Pancreas (tissue), 10 donors: ENCODE data around the gene ANKRD22. TPM values are rescaled to one million over a fixed set of nuclear protein-coding genes. Genes with fewer than 3 reads are reported as not detected.

Experiments
- ATAC-seq, 4 donors: fragments of 200-7000 bp; cut with Tn5 transposase; one replicate each; pipeline versions ENCODE4 v1.8.0 to v1.9.1; 2020; ENCODE audit warnings: mild to moderate bottlenecking in 4 of 4, moderate library complexity in 4 of 4
- DNase-seq, 6 donors: peaks; one replicate each; pipeline ENCODE4 v3.0.0-alpha.2; 2020
- FAIRE-seq: peaks from 2 replicates; lab custom pipeline; 2012; peaks lifted over from hg19 to GRCh38; lab: Jason Lieb, UNC
- H3K27ac ChIP-seq, 4 donors: fragments of 200-600 bp; sonication (generic); 1 replicate in 3 of 4; 2 replicates in 1 of 4; pipeline versions ENCODE4 v1.5.0 to v1.8.0; 2020
- H3K27me3 ChIP-seq, 4 donors: fragments of 200-600 bp; one replicate each; pipeline ENCODE4 v1.8.0; 2021
- H3K36me3 ChIP-seq, 3 donors: fragments of 200-600 bp; sonication (generic) in 1 of 3; one replicate each; pipeline versions ENCODE4 v1.5.0 to v1.8.0; 2020 to 2021
- H3K4me1 ChIP-seq, 3 donors: fragments of 200-600 bp; one replicate each; pipeline ENCODE4 v1.8.0; 2021
- H3K4me3 ChIP-seq, 4 donors: fragments of 200-600 bp; sonication (generic) in 2 of 4; one replicate each; pipeline versions ENCODE4 v1.5.0 to v1.8.0; 2020 to 2021
- H3K9me3 ChIP-seq, 4 donors: fragments of 200-600 bp; one replicate each; pipeline ENCODE4 v1.8.0; 2021
- CTCF ChIP-seq, 4 donors: fragments of 200-600 bp; sonication (generic) in 3 of 4; IDR thresholded peaks; one replicate each; pipeline versions ENCODE4 v1.5.0 to v1.8.0; 2021; ENCODE audit warnings: antibody characterized with exemption in 4 of 4
- WGBS, 2 donors: extraction: QIAGEN DNeasy Blood & Tissue Kit; methylation state at CpG; one replicate each; pipeline ENCODE4 v1.1.7; 2013; 5-methylcytosine and 5-hydroxymethylcytosine counted together
- intact Hi-C, 3 donors: fragments of 100-400 bp; cut with DNase I; formaldehyde crosslinking; loops; one replicate each; pipeline versions ENCODE4 v1.11.1 to v1.14.2; 2022
- polyA plus RNA-seq, 2 donors: library from polyadenylated mRNA; stranded (reverse); fragments of 200-250 nt; gene quantifications; one replicate each; pipeline ENCODE4 v1.2.3, GENCODE V29; 2013
- total RNA-seq, 6 donors: library from RNA; stranded (reverse); fragmentation: NEBNext Ultra II Directional in 4 of 6; extraction: Animal tissue kit (Norgen Biotek cat#: 25700) in 4 of 6; gene quantifications; one replicate each; pipeline versions ENCODE4 v1.2.1 to v1.2.4, GENCODE V29; 2021 to 2023
- donor health status: healthy with polysubstance abuse.
- donor health status: DM: no; HTN: no; CAD: no; lungs with moderate emphysema.
- donor health status: DM: no; HTN: no; CAD: no.
- donor health status: control.
- donor health status: control.
- donor health status: Bipolar disorder and iron deficiency.
- donor health status: DM: yes; HTN: yes; CAD: no.
- donor health status: DM: no; HTN: no; CAD: no.
- donor health status: DM: no; HTN: no; CAD: no.
- donor health status: DM: yes; HTN: yes; CAD: no.

ANKRD22 gene
- total and polyA plus RNA-seq, 8 donors, result 2.3 to 17.4 (median 4.0) TPM

DNA sequence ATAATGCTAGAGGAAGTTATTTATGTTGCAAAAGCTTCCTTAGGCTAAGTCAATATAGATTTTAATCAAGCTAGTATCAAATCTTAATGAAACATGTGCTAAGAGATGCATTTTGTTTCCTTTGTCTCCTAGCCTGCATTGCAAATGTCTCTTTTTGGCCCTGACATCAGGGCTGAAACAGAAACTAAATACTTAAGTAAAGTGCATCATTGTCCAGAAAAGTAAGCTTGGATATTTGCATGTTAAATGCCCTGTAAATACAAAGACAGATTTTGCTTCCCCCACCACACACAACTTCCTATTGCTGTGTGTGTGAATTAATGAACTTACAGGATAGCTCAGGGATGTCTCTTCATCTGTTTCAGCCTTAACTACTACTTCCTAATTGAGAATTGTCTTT, 18.4 kb upstream of the ANKRD22 start:
- Histone ChIP-seq H3K27me3 (no peaks in the 10 kb centered on the region), H3K9me3 (no peaks in the 10 kb centered on the region), H3K36me3 (no peaks in the 10 kb centered on the region), H3K4me1 (no peaks in the 10 kb centered on the region), H3K27ac (no peak overlapping the region), H3K4me3 (no peak overlapping the region)
- ATAC-seq (no peak), DNase-seq (no peak), FAIRE-seq (no peak)
- intact Hi-C loops, result no loop called here
- no peak for TF ChIP-seq CTCF (IDR thresholded peaks at IDR 0.05)

GRCh38 chr10:88866454-88866853, 14.8 kb upstream of the ANKRD22 start:
- no peak for TF ChIP-seq CTCF (IDR thresholded peaks at IDR 0.05)
- Histone ChIP-seq H3K4me3 (no peak overlapping the region), H3K27me3 (no peaks in the 10 kb centered on the region), H3K9me3 (no peaks in the 10 kb centered on the region), H3K4me1 (no peaks in the 10 kb centered on the region), H3K36me3 (no peaks in the 10 kb centered on the region), H3K27ac (no peak overlapping the region)
- 82 to 93% methylated on average over 2 of the region's 2 CpGs for WGBS, 2 donors
- ATAC-seq, result no peak
- intact Hi-C loops, result no loop called here
- FAIRE-seq, result no peak
- DNase-seq, result no peak

GRCh38 chr10:88865281-88865876, 13.7 kb upstream of the ANKRD22 start:
- no peaks in the 10 kb centered on the region for H3K27me3 ChIP-seq
- ATAC-seq (peak; percentile 53 to 86 (median 81)), DNase-seq (no peak), FAIRE-seq (no peak)
- H3K36me3 ChIP-seq, result no peaks in the 10 kb centered on the region
- intact Hi-C loops, result no loop called here
- H3K4me3 ChIP-seq, result no peak overlapping the region
- no peak overlapping the region for H3K27ac ChIP-seq
- no peaks in the 10 kb centered on the region for H3K4me1 ChIP-seq
- H3K9me3 ChIP-seq, result no peaks in the 10 kb centered on the region
- peak in 1 of 4 donors; percentile 31 for TF ChIP-seq CTCF (IDR thresholded peaks at IDR 0.05)
- WGBS, 2 donors, result 79 to 81% methylated on average over 4 of the region's 4 CpGs

DNA sequence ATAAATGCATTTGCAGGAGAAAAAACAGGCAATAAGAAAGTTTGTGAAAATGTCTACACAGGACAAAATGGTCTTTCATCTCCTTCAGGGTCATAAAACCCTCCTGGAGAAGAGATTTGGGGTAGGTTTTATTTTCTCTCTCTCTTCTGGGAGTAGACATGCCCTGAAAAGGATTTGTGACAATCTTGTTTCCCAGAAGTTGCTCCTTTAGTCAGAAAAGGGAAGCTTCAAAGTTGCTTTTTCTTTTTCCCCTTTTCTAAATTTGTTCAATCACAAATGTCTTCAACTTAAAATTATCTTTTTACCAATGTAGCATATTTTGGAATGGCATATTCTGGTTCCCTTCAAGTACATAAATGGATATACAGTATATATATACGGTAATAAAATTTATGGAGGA, 9.4 kb upstream of the ANKRD22 start:
- H3K4me1 ChIP-seq, result peaks cover 0 to 12% (median 0%) of the 10 kb centered on the region in 3 donors
- no peak overlapping the region for H3K4me3 ChIP-seq
- 43 to 93% methylated on average over 1 of the region's 1 CpG for WGBS, 2 donors
- FAIRE-seq (no peak), ATAC-seq (no peak), DNase-seq (no peak)
- TF ChIP-seq CTCF (IDR thresholded peaks at IDR 0.05), result no peak
- no peaks in the 10 kb centered on the region for H3K36me3 ChIP-seq
- no peaks in the 10 kb centered on the region for H3K9me3 ChIP-seq
- intact Hi-C loops, result no loop called here
- no peaks in the 10 kb centered on the region for H3K27me3 ChIP-seq
- H3K27ac ChIP-seq, result no peak overlapping the region

DNA sequence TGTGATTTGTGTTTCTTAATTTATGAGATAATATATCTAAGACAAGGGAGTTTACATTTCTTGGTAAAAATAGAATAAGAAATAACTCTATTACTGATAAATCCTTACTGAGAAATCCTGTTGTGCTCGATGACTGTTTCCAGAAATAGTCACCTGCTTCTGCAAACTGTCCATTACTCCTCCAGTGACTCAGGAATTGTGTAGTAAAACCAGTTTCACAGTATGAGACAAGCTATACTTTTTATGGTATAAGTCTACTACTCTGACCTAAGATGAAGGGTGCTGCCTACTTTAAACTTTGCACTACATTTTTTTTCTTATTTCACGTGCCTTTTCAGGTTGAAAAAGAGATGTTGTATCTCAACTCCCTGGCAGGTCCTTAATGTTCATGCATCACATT, 6.8 kb upstream of the ANKRD22 start:
- H3K27ac ChIP-seq, result no peak overlapping the region
- DNase-seq, result no peak
- intact Hi-C loops, result no loop called here

More for the DNA sequence above, 6.8 kb upstream of the ANKRD22 start:
- no peaks in the 10 kb centered on the region for H3K36me3 ChIP-seq
- H3K9me3 ChIP-seq, result no peaks in the 10 kb centered on the region
- 53 to 54% methylated on average over 2 of the region's 2 CpGs for WGBS, 2 donors
- ATAC-seq, result peak in 2 of 4 donors; percentile 41 to 47
- peaks cover 0 to 25% (median 4%) of the 10 kb centered on the region in 3 donors for H3K4me1 ChIP-seq
- no peaks in the 10 kb centered on the region for H3K27me3 ChIP-seq
- H3K4me3 ChIP-seq, result no peak overlapping the region
- FAIRE-seq, result peak; percentile 70
- no peak for TF ChIP-seq CTCF (IDR thresholded peaks at IDR 0.05)
